DOHH2 (cell line): ENCODE data around the gene PTPRN2.
"Not testable (repeated sequence)": the region's sequence is repeated elsewhere in the genome, so short reads cannot be mapped to it uniquely, and the experiment has no call there.

Experiments used
- H3F3A ChIP-seq: fragments of 200-600 bp; sonication (generic), shearing (Covaris generic); 2 replicates; pipeline ENCODE4 v1.6.0; 2016; ENCODE audit warnings: antibody characterized with exemption, mild to moderate bottlenecking; ENCODE audit not compliant: control insufficient read depth, insufficient read depth
- H3K27ac ChIP-seq: fragments of 200-600 bp; sonication (generic); 2 replicates; pipeline ENCODE4 v1.5.1; 2014; ENCODE audit warnings: low read depth, mild to moderate bottlenecking, low read length, moderate library complexity
- H3K27me3 ChIP-seq: fragments of 200-600 bp; sonication (generic); 2 replicates; pipeline ENCODE4 v1.6.1; 2014; ENCODE audit warnings: mild to moderate bottlenecking, low read length, mixed read lengths; ENCODE audit not compliant: control insufficient read depth
- H3K36me3 ChIP-seq: fragments of 200-600 bp; sonication (generic); 2 replicates; pipeline ENCODE4 v1.6.1; 2014; ENCODE audit warnings: mild to moderate bottlenecking, low read length, moderate library complexity, mixed read lengths; ENCODE audit not compliant: control insufficient read depth
- H3K4me1 ChIP-seq: fragments of 200-600 bp; sonication (generic); 2 replicates; pipeline ENCODE4 v1.6.1; 2014; ENCODE audit warnings: mild to moderate bottlenecking, low read length, mixed read lengths; ENCODE audit not compliant: control insufficient read depth
- H3K4me2 ChIP-seq: fragments of 200-600 bp; sonication (generic); 2 replicates; pipeline ENCODE4 v1.6.0; 2014; ENCODE audit warnings: mild to moderate bottlenecking, low read length, moderate library complexity
- H3K4me3 ChIP-seq: fragments of 200-600 bp; sonication (generic); 2 replicates; pipeline ENCODE4 v1.5.1; 2014; ENCODE audit warnings: mild to moderate bottlenecking, low read length, mixed read lengths
- H3K79me2 ChIP-seq: fragments of 200-600 bp; sonication (generic); 2 replicates; pipeline ENCODE4 v1.6.1; 2014; ENCODE audit warnings: mild to moderate bottlenecking, low read length, mixed read lengths; ENCODE audit not compliant: control insufficient read depth
- H3K9me2 ChIP-seq: fragments of 200-600 bp; sonication (generic); replicated peaks from 2 replicates; pipeline ENCODE4 v1.6.1; 2014; ENCODE audit warnings: mild to moderate bottlenecking, low read length, mixed read lengths; ENCODE audit not compliant: control insufficient read depth
- H3K9me3 ChIP-seq: fragments of 200-600 bp; sonication (generic); 2 replicates; pipeline ENCODE4 v1.6.1; 2014; ENCODE audit warnings: antibody characterized with exemption, low read length, mixed read lengths; ENCODE audit not compliant: control insufficient read depth, insufficient read depth
- H4K20me1 ChIP-seq: fragments of 200-600 bp; sonication (generic); 2 replicates; pipeline ENCODE4 v1.6.0; 2014; ENCODE audit warnings: low read depth, mild to moderate bottlenecking, antibody characterized with exemption, low read length, moderate library complexity; ENCODE audit not compliant: control insufficient read depth, insufficient read depth
- EZH2phosphoT487 ChIP-seq: fragments of 200-600 bp; sonication (generic); IDR thresholded peaks from 2 replicates; pipeline ENCODE4 v1.6.1; 2017; ENCODE audit warnings: borderline replicate concordance, mild to moderate bottlenecking, antibody characterized with exemption, low read length, moderate library complexity, mixed read lengths
- TF ChIP-seq, protein P1 (sequence below): fragments of 200-600 bp; sonication (generic); IDR thresholded peaks from one replicate; pipeline ENCODE4 v1.5.1; 2014; ENCODE audit warnings: antibody characterized with exemption, mild to moderate bottlenecking, low read depth, low read length; ENCODE audit not compliant: poor library complexity, severe bottlenecking

Gene PTPRN2

DNA sequence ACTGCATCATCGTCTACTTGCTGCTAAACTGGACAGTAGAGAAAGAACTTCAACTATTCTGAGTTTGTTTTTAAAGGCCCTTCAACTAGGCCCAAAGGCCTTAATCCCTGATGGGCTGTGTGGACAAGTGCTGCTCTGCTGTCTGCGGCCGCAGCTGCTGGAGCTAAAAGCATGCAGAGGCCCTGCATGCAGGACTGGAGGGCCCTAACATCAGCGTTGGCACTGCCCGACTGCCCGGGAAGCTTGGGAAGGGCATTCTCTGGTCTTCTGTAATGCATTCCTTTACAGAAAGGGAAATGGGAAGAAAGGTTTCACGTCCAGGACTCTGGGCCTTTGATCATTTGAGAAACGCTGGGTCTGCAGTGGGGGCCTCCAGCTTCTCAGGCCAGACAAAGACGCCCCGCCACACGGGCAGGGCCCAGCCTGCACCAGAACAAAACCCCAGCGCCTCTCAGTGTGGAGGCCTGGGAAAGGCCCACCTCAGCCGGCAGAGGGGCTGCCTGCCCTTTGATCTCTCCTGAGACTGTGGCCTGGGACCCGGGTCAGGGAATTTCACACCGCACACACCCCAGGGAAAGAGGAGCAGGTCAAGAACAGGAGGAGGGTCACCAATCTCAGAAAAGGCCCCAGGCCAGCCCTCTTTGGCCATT is 1021.5 kb downstream of the PTPRN2 start:
- Histone ChIP-seq H4K20me1 (no peaks in the 10 kb centered on the region), H3K9me2 (no peaks in the 10 kb centered on the region), H3K4me3 (no peak overlapping the region), H3K4me2 (no peak overlapping the region), H3K36me3 (no peaks in the 10 kb centered on the region), H3K27me3 (no peaks in the 10 kb centered on the region), H3K79me2 (no peaks in the 10 kb centered on the region), H3K4me1 (peaks cover 20% of the 10 kb centered on the region), H3F3A (no peaks in the 10 kb centered on the region; the same call in 1 of the 2 replicates), H3K9me3 (peaks cover 29% of the 10 kb centered on the region), H3K27ac (no peak overlapping the region)
- TF ChIP-seq, protein P1, sequence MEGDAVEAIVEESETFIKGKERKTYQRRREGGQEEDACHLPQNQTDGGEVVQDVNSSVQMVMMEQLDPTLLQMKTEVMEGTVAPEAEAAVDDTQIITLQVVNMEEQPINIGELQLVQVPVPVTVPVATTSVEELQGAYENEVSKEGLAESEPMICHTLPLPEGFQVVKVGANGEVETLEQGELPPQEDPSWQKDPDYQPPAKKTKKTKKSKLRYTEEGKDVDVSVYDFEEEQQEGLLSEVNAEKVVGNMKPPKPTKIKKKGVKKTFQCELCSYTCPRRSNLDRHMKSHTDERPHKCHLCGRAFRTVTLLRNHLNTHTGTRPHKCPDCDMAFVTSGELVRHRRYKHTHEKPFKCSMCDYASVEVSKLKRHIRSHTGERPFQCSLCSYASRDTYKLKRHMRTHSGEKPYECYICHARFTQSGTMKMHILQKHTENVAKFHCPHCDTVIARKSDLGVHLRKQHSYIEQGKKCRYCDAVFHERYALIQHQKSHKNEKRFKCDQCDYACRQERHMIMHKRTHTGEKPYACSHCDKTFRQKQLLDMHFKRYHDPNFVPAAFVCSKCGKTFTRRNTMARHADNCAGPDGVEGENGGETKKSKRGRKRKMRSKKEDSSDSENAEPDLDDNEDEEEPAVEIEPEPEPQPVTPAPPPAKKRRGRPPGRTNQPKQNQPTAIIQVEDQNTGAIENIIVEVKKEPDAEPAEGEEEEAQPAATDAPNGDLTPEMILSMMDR, result no peak
- no peak for TF ChIP-seq EZH2phosphoT487

DNA sequence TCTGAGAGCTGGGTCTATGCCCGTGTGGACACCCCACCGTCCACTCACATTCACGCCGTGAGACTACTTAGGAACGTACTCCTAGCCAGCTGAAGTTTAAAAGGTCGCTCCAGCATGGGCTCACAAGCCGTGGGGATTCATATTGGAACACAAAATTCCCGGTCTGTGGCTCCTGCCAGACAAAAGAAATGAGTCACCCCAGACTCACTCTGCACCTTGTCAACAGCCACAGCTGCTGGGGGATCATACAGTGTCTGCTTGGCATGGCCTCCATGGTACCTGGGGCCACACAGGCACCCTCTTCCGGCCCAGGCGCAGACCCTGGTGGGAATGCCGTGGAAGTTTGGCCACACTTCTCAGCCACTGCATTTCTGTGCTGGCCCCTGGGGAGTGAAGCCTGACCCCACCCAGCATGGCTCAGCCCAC is 1022.4 kb downstream of the PTPRN2 start:
- peaks cover 20% of the 10 kb centered on the region for H3K4me1 ChIP-seq
- TF ChIP-seq EZH2phosphoT487, result no peak
- TF ChIP-seq, protein P1, result no peak

DNA sequence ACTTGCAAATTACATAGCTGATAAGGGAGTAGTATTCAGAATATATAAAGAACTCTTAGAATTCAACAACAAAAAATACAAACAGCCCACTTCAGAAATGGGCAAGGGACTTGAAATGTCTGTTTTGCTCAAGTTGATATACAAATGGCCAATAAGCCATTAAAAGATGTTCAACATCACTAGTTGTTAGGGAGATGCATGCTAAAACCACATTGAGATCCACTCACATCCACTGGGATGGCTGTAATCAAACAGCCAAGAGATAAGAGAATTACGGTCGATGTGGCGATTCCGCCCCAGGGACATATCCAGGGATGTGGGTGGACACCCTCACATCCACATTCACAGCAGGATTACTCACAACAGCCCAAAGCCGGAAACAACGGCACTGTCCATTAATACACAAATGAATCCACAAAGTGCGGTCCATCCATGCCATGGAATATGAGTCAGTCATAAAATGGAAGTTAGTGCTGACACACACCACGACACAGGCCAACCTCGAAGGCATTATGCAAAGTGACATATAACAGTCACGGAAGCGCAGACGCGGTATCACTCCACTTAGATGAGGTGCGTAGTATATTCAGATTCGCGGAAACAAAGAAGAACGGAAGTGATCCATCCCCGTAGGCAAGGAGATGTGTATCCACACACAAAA is 1023.0 kb downstream of the PTPRN2 start:
- no peak overlapping the region for H3K4me3 ChIP-seq

More for the DNA sequence above, 1022.4 kb downstream of the PTPRN2 start:
- H3K4me2 ChIP-seq, result no peak overlapping the region
- no peaks in the 10 kb centered on the region for H3K79me2 ChIP-seq
- H3F3A ChIP-seq, result no peaks in the 10 kb centered on the region; the same call in 1 of the 2 replicates
- no peaks in the 10 kb centered on the region for H4K20me1 ChIP-seq
- no peak overlapping the region for H3K27ac ChIP-seq
- no peaks in the 10 kb centered on the region for H3K36me3 ChIP-seq
- H3K27me3 ChIP-seq, result no peaks in the 10 kb centered on the region
- H3K9me3 ChIP-seq, result peaks cover 36% of the 10 kb centered on the region
- no peaks in the 10 kb centered on the region for H3K9me2 ChIP-seq
- no peak overlapping the region for H3K4me3 ChIP-seq

DNA sequence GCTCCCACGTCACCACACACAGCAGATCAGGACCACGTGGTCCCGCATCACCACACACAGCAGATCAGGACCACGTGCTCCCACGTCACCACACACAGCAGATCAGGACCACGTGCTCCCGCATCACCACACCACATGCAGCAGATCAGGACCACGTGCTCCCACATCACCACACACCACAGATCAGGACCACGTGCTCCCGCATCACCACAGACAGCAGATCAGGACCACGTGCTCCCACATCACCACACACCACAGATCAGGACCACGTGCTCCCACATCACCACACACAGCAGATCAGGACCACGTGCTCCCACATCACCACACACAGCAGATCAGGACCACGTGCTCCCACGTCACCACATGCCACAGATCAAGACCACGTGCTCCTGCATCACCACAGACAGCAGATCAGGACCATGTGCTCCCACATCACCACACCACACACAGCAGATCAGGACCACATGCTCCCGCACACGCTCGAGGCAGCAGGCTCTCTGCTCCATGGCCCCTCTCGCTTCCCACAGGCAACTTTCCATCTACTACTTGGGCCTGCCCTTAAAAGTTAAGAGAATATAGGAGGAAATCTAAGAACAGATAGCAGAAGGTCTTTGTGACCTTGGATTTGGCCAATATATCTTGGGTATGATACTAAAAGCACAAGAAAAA is 1024.0 kb downstream of the PTPRN2 start:
- not testable (repeated sequence) for H3K9me2 ChIP-seq, H3K27me3 ChIP-seq, H3K36me3 ChIP-seq, H3F3A ChIP-seq, H4K20me1 ChIP-seq, H3K4me2 ChIP-seq, H3K4me1 ChIP-seq, H3K79me2 ChIP-seq, H3K27ac ChIP-seq, H3K4me3 ChIP-seq
- peaks cover 51% of the 10 kb centered on the region for H3K9me3 ChIP-seq

More for the DNA sequence above, 1023.0 kb downstream of the PTPRN2 start:
- no peaks in the 10 kb centered on the region for H3K36me3 ChIP-seq
- no peaks in the 10 kb centered on the region; the same call in 1 of the 2 replicates for H3F3A ChIP-seq
- no peak overlapping the region for H3K27ac ChIP-seq
- H3K9me3 ChIP-seq, result peaks cover 42% of the 10 kb centered on the region
- H3K9me2 ChIP-seq, result no peaks in the 10 kb centered on the region
- H3K79me2 ChIP-seq, result no peaks in the 10 kb centered on the region
- peaks cover 18% of the 10 kb centered on the region for H3K4me1 ChIP-seq
- TF ChIP-seq, protein P1, result no peak
- no peak for TF ChIP-seq EZH2phosphoT487
- no peaks in the 10 kb centered on the region for H4K20me1 ChIP-seq
- H3K27me3 ChIP-seq, result no peaks in the 10 kb centered on the region
- H3K4me2 ChIP-seq, result no peak overlapping the region

DNA sequence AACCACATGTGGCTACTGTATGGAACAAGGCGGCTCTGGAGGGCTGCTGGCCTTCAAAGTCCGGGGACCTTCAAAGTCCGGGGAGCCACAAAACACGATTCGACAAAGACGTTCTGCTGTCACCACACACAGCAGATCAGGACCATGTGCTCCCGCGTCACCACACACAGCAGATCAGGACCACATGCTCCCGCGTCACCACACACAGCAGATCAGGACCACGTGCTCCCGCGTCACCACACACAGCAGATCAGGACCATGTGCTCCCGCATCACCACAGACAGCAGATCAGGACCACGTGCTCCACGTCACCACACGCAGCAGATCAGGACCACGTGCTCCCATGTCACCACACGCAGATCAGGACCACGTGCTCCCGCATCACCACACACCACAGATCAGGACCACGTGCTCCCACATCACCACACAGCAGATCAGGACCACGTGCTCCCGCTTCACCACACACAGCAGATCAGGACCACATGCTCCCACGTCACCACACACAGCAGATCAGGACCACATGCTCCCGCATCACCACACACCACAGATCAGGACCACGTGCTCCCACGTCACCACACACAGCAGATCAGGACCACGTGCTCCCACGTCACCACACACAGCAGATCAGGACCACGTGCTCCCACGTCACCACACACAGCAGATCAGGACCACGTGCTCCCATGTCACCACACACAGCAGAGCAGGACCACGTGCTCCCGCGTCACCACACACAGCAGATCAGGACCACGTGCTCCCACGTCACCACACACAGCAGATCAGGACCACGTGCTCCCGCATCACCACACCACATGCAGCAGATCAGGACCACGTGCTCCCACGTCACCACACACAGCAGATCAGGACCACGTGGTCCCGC is 1024.9 kb downstream of the PTPRN2 start:
- peaks cover 53% of the 10 kb centered on the region for H3K9me3 ChIP-seq
- not testable (repeated sequence) for H3K27me3 ChIP-seq, H3K9me2 ChIP-seq, H3K79me2 ChIP-seq, H3K4me1 ChIP-seq, H3K36me3 ChIP-seq, H3K4me3 ChIP-seq, H4K20me1 ChIP-seq, H3K27ac ChIP-seq, H3K4me2 ChIP-seq, H3F3A ChIP-seq
